GM19043 (cell line): ENCODE data around the gene SLC38A2.
"Not testable (repeated sequence)": the region's sequence is repeated elsewhere in the genome, so short reads cannot be mapped to it uniquely, and the experiment has no call there.

Source experiments
- ATAC-seq: cut with Tn5 transposase; IDR thresholded peaks from one replicate; pipeline ENCODE4 v1.9.1; 2021; ENCODE audit warnings: low read depth; ENCODE audit not compliant: unreplicated experiment

The SLC38A2 gene

GRCh38 chr12:46339051-46339450 lies 33.5 kb downstream of the SLC38A2 start:
- no peak for ATAC-seq

DNA sequence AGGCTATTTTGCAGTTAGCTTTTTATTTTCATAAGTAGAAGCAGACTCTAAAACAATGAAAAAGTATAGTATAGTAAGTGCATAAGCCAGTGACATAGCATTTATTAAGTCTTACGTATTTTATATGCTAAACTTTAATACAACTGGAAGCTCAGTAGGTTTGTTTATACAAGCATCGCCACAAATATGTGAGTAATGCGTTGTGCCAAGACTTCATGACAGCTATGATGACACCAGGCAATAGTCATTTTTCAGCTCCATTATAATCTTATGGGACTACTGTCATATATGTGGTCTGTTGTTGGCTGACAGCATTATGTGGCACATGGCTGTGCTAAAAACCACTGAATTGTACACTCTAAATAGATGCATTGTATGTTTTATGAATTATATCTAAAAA lies 40.3 kb downstream of the SLC38A2 start:
- ATAC-seq, result no peak

DNA sequence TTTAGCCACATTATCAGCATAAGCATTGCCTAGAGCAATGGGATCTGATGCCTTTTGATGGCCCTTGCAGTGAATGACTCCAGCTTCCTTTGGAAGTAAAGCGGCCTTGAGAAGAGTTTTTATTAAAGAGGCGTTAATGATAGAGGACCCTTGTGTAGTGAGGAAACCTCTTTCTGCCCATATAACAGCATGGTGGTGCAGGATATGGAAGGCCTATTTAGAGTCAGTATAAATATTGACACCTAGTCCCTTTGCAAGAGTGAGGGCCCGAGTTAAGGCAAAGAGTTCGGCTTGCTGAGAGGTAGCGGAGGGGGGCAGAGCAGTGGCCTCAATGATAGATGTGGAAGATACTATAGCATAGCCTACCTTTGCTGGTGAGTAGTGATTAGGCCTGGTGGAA lies 47.5 kb downstream of the SLC38A2 start:
- not testable (repeated sequence) for ATAC-seq

DNA sequence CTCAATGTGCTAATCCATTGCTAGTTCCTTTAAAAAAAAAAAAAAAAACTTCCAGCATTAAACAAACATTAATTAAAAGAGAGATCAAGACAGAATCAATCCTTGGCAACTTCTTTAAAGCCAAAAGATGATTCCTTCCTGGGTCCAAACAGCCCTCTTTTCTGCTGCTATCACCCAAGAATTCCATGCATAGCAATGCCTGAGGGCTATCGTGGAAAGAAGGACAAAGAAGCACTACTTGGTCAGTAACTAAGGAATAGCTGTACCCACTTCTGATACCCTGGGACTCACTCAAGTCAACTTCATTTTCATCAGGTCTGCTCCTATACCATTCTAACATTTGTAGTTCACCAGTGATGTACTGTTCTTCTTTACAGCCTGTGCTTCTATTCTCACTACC lies 51.8 kb downstream of the SLC38A2 start:
- no peak for ATAC-seq

DNA sequence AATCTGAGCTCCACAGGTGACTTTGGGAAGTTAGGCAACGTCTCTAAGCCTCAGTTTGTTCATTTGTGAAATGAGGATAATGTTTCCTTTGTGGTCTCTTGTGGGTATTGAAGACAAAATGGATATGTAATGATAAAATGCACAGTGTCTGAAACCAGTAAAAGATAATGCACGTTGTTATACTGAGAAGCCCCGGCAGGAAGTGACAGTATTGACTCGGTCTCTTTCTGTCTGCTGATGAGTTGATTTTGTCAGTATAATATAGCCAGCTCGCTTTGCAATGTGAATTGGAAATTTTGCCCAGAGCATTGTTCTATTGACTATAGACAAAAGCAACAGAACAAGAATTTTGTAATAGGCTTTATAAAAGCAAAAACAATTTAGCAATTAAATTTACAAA lies 54.5 kb downstream of the SLC38A2 start:
- ATAC-seq, result no peak
